ENCODE measurements around the gene CDC42SE1. TPM values are rescaled to one million over a fixed set of nuclear protein-coding genes. Genes with fewer than 3 reads are reported as not detected.

Gene CDC42SE1
- total RNA-seq, 1 donor from 2014 or later = 180 TPM

DNA sequence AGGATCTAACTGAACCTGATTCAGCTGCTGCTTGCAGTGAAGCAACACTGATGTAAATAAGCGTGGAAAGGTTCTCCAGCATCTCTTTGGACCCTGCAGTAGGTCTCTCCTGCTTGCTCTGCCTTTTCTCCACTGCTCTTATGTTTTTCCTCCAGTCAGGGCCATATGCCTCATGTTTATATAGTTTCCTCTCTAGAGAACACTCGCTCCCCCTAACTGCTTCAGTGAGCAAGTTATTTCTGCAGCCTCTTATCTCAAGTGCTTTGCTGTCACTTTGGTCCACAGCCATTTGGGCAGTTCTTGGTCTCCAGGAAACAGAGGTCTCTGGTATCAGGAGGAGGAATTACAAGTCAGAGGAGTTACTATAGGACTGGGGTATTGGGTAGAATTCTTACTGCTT is 45.9 kb downstream of the CDC42SE1 start:
- DNase-seq (ENCODE audit: low spot score) = no peak
- Mint-ChIP-seq H3K27me3 (ENCODE audit: unreplicated experiment) (peaks cover 2% of the 10 kb centered on the region), H3K9me3 (ENCODE audit: unreplicated experiment) (no peaks in the 10 kb centered on the region), H3K36me3 (ENCODE audit: low read depth, unreplicated experiment) (no peaks in the 10 kb centered on the region), H3K27ac (ENCODE audit: unreplicated experiment) (no peak overlapping the region), H3K4me3 (ENCODE audit: unreplicated experiment) (no peak overlapping the region), H3K4me1 (ENCODE audit: unreplicated experiment) (peaks cover 6% of the 10 kb centered on the region)
- TF ChIP-seq, protein P1, sequence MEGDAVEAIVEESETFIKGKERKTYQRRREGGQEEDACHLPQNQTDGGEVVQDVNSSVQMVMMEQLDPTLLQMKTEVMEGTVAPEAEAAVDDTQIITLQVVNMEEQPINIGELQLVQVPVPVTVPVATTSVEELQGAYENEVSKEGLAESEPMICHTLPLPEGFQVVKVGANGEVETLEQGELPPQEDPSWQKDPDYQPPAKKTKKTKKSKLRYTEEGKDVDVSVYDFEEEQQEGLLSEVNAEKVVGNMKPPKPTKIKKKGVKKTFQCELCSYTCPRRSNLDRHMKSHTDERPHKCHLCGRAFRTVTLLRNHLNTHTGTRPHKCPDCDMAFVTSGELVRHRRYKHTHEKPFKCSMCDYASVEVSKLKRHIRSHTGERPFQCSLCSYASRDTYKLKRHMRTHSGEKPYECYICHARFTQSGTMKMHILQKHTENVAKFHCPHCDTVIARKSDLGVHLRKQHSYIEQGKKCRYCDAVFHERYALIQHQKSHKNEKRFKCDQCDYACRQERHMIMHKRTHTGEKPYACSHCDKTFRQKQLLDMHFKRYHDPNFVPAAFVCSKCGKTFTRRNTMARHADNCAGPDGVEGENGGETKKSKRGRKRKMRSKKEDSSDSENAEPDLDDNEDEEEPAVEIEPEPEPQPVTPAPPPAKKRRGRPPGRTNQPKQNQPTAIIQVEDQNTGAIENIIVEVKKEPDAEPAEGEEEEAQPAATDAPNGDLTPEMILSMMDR (IDR thresholded peaks at IDR 0.05; ENCODE audit: unreplicated experiment) = no peak

DNA sequence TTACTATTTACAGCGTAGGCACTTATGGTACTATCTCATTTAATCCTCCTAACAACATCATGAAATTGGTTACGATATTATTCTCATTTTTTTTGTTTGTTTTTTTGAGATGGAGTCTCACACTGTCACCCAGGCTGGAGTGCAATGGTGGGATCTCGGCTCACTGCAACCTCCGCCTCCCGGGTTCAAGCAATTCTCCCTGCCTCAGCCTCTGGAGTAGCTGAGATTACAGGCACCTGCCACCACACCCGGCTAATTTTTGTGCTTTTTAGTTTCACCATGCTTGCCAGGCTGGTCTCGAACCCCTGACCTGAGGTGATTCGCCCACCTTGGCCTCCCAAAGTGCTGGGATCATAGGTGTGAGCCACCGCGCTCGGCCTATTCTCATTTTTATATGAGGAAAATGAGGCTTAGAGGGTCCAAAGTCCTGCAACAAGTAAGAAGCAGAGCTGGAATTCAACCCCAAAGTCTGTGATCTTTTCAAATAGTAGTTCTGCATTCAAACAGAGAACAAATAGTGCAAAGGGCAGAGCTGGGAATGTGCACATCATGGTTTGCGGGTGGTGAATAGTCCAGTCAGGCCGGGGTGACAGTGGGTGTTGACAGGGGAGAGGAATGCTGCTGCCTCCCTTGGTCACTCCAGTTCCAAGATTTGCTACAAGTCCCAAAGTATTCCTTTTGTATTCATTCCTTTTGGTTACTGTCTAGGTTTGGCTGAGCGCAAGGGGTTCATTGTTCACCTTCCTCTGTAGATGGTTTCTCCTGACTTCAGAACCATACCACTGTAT is 46.5 kb downstream of the CDC42SE1 start:
- TF ChIP-seq, protein P1 (IDR thresholded peaks at IDR 0.05; ENCODE audit: unreplicated experiment) = no peak
- no peak overlapping the region for H3K4me3 Mint-ChIP-seq (ENCODE audit: unreplicated experiment)
- H3K27ac Mint-ChIP-seq (ENCODE audit: unreplicated experiment) = no peak overlapping the region
- H3K27me3 Mint-ChIP-seq (ENCODE audit: unreplicated experiment) = peaks cover 4% of the 10 kb centered on the region
- H3K4me1 Mint-ChIP-seq (ENCODE audit: unreplicated experiment) = peaks cover 9% of the 10 kb centered on the region
- DNase-seq (ENCODE audit: low spot score) = no peak
- peaks cover 2% of the 10 kb centered on the region for H3K36me3 Mint-ChIP-seq (ENCODE audit: low read depth, unreplicated experiment)
- no peaks in the 10 kb centered on the region for H3K9me3 Mint-ChIP-seq (ENCODE audit: unreplicated experiment)

DNA sequence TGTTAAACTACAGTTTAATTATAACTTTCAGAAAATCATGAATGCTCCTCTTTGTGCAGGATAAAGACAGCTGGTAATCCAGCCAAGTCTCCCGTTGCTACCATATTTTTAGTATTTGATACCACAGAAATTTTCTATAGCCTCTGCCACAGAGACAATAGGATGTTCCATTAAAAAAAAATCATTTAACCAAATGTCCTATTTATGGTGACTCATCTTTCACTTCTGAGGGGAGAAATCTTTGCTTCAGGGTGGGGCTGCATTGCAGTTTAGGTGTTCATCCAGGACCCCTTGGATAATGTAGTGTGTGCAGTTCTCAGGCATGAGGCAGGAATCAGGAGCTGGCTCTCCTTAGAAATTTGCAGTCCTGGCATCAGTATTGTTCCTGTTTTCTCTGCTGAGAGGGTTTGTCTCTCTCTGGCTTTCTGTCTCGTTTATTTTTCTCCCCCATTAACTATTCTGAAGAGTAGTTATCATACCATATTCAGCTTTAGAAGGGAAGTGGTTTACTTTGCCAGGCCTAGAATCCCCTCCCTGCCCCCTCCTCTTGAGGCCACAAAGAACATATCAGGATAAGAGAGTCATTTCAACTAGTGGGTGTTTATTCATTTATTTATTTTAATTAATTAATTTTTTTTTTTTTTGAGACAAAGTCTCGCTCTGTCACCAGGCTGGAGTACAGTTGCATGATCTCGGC is 48.1 kb downstream of the CDC42SE1 start:
- H3K27ac Mint-ChIP-seq (ENCODE audit: unreplicated experiment) = no peak overlapping the region
- H3K9me3 Mint-ChIP-seq (ENCODE audit: unreplicated experiment) = no peaks in the 10 kb centered on the region
- H3K36me3 Mint-ChIP-seq (ENCODE audit: low read depth, unreplicated experiment) = peaks cover 7% of the 10 kb centered on the region
- no peak for DNase-seq (ENCODE audit: low spot score)
- H3K4me1 Mint-ChIP-seq (ENCODE audit: unreplicated experiment) = peaks cover 24% of the 10 kb centered on the region
- peaks cover 7% of the 10 kb centered on the region for H3K27me3 Mint-ChIP-seq (ENCODE audit: unreplicated experiment)
- no peak overlapping the region for H3K4me3 Mint-ChIP-seq (ENCODE audit: unreplicated experiment)
- TF ChIP-seq, protein P1 (IDR thresholded peaks at IDR 0.05; ENCODE audit: unreplicated experiment) = no peak

DNA sequence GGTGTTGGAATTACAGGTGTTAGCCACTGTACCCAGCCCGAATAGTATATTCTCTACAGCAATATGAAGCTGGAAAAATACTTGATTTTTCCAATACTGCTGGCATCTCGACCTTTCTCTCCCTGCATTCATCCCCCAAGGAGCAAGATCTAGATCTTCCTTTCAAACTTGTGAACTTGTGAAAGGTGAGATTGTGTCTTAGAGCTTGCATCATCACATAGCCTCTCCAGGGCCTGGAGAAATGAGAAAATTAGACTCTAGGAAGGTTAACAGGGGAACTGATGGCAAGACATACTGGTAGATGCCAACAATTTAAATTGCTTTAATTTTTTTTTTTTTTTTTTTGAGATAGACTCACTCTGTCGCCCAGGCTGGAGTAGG is 49.1 kb downstream of the CDC42SE1 start:
- Mint-ChIP-seq H3K36me3 (ENCODE audit: low read depth, unreplicated experiment) (peaks cover 7% of the 10 kb centered on the region), H3K27me3 (ENCODE audit: unreplicated experiment) (peaks cover 9% of the 10 kb centered on the region), H3K4me3 (ENCODE audit: unreplicated experiment) (no peak overlapping the region), H3K9me3 (ENCODE audit: unreplicated experiment) (no peaks in the 10 kb centered on the region), H3K27ac (ENCODE audit: unreplicated experiment) (no peak overlapping the region), H3K4me1 (ENCODE audit: unreplicated experiment) (peaks cover 33% of the 10 kb centered on the region)
- TF ChIP-seq, protein P1 (IDR thresholded peaks at IDR 0.05; ENCODE audit: unreplicated experiment) = no peak
- no peak for DNase-seq (ENCODE audit: low spot score)
